Mesodermal cell (in vitro differentiated cells): ENCODE data around the gene SLC30A2.
A peak's percentile ranks its signal among the peaks of the same experiment; 100 is the strongest.

Experiments
- H3K27ac ChIP-seq: 2 replicates; pipeline ENCODE4 v1.7.0; 2013; ENCODE audit warnings: mild to moderate bottlenecking, low read depth, low read length, moderate library complexity; ENCODE audit not compliant: severe bottlenecking
- H3K36me3 ChIP-seq: 2 replicates; pipeline ENCODE4 v1.7.1; 2013; ENCODE audit warnings: mild to moderate bottlenecking, low read length, moderate library complexity; ENCODE audit not compliant: control insufficient read depth, insufficient read depth
- H3K4me1 ChIP-seq: one replicate; pipeline ENCODE4 v1.7.1; 2013; ENCODE audit warnings: mild to moderate bottlenecking, low read length; ENCODE audit not compliant: insufficient read depth, control insufficient read depth, poor library complexity, severe bottlenecking
- H3K4me3 ChIP-seq: 2 replicates; pipeline ENCODE4 v1.7.0; 2013; ENCODE audit warnings: low read length, control low read depth, mild to moderate bottlenecking; ENCODE audit not compliant: insufficient read depth, poor library complexity, severe bottlenecking; ENCODE audit errors: extremely low read depth
- H3K9me3 ChIP-seq: 2 replicates; pipeline ENCODE4 v1.7.1; 2013; ENCODE audit warnings: mild to moderate bottlenecking, low read length, moderate library complexity; ENCODE audit not compliant: control insufficient read depth
- WGBS, 2 experiments: methylation state at CpG; one replicate each; pipeline ENCODE4 v1.1.5; 2013; ENCODE audit warnings: missing lambda C conversion rate in 2 of 2; ENCODE audit not compliant: insufficient coverage in 2 of 2; 5-methylcytosine and 5-hydroxymethylcytosine counted together

Gene SLC30A2

DNA sequence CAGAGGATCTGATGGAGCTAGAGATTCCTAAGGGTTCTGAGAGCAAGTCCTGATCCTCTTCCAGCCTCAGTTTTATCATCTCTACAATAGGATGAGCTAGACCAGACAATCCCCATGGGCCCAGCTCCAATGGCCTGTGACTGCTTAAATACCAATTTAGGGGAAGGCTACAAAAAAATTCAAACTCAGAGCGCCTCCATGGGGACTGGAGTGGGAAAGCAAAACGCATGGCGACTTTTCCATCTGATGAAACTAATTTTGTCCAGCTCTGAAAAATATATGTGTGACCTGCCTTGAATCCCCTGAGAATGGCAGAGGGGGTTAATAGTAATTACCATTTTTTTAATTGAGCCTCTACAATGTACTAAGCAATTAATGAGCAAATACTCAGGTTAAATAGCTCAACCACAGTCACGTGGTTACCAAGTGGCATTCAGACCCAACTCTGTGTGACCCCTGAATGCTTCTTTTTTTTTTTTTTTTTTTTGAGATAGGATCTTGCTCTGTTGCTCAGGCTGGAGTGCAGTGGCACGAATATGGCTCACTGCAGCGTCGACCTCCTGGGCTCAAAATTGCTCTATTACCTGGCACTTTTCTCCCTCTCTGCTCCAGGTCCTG, 15.9 kb downstream of the SLC30A2 start:
- H3K4me1 ChIP-seq: no peaks in the 10 kb centered on the region
- H3K27ac ChIP-seq: no peak overlapping the region
- no peaks in the 10 kb centered on the region for H3K36me3 ChIP-seq
- H3K4me3 ChIP-seq: no peak overlapping the region
- no peaks in the 10 kb centered on the region for H3K9me3 ChIP-seq
- 75 to 82% methylated on average over 6 to 7 of the region's 7 CpGs for WGBS, 2 experiments

DNA sequence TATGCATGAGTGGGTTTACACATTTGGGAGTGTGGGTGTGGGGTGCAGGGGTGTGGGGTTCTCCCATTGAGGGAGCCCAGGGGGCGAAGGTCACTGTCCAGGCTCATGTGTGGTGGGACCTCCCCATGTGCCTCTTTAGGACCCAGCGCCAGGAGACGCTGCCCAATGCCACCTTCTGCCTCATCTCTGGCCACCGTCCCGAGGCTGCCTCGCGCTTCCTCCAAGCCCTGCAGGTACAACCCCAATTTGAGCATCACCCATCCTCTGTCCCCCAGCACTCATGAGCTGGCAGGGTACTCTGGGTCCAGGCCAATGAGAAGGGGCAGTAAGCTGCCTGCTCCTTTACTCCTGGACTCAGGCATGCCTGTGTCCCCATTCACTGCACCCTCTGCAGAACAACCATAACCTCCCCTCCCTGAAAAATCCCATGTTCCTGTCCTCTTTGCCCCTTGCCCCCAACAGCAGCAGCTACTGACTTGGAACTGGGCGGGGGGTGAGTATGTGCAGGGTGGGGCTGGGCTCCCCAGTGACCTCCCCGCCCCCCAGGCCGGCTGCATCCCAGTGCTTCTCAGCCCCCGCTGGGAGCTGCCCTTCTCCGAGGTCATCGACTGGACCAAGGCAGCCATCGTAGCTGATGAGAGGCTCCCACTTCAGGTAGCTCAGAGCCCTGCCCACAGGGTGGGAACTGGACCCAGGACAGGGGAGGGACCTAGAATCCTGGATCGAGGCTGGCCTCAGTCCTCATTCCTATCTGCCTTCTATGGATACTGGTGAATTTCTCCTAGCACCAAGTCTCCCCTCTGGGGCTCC, 16.7 kb downstream of the SLC30A2 start:
- no peak overlapping the region for H3K27ac ChIP-seq
- no peaks in the 10 kb centered on the region for H3K9me3 ChIP-seq
- H3K36me3 ChIP-seq: no peaks in the 10 kb centered on the region
- WGBS, 2 experiments: 85 to 86% methylated on average over 12 to 14 of the region's 15 CpGs
- no peak overlapping the region for H3K4me3 ChIP-seq
- peaks cover 3% of the 10 kb centered on the region for H3K4me1 ChIP-seq

DNA sequence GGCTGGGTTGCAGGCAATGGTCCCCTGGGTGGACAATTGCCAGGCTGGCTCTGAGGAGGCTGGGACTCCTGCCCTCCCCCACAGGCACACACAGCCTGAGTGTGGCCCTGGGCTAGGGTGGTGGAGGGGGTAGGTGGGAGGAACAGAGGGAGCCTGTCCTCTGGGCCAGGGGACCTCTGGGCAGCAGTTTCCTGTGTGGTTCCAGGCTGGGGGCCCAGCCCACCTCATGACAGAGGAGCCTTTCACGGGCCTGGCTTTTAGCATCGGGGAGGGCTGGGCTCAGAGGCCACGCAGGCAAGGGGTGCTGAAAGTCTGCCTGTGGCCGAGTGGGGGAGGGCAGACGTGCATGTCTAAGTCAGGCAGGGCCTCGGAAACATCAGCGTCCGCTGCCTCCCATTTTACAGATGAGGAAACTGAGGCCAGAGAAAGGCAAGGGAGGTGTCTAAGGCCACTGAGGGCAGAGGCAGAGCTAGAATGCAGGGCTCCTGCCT, 17.4 kb downstream of the SLC30A2 start:
- Histone ChIP-seq H3K4me1 (peaks cover 10% of the 10 kb centered on the region), H3K27ac (no peak overlapping the region), H3K36me3 (no peaks in the 10 kb centered on the region), H3K9me3 (no peaks in the 10 kb centered on the region), H3K4me3 (no peak overlapping the region)
- 82 to 85% methylated on average over 6 to 8 of the region's 8 CpGs for WGBS, 2 experiments

DNA sequence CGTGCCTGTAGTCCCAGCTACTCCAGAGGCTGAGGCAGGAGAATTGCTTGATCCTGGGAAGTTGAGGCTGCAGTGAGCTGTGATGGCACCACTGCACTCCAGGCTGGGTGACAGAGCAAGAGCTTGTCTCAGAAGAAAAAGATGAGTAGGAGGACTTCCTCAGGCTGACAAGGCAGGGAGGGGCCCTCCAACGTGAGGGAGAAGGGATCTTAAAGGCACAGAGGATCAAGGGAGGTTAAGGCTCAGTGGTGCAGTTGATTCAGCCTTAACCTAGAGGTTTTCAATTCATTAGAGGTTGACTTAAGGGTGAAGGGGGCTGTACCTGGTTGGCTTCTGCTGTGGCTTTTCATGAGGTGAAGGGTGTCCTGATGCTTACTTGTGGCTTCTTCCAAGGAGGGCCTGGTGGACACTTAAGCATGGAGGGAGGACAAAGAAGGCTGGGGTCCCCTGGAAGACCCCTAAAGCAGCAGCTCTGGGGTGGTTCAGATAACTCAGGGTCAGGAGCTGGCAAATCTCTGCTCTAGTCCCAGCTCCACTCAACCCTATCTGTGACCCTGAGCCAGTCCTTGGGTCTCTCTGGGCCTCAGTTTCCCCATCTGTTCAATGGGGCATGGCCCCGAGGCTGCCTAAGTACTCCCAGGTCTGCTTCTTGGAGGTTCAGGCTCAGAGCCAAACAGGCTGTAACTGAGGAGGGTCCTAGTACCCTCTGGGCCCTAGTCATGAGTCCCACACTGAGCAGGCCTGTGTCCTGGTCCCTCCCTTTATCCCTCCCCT, 18.0 kb downstream of the SLC30A2 start:
- Histone ChIP-seq H3K36me3 (no peaks in the 10 kb centered on the region), H3K4me3 (no peak overlapping the region), H3K9me3 (no peaks in the 10 kb centered on the region), H3K4me1 (peaks cover 10% of the 10 kb centered on the region), H3K27ac (no peak overlapping the region)
- 48% methylated on average over 2 to 3 of the region's 3 CpGs for WGBS, 2 experiments

DNA sequence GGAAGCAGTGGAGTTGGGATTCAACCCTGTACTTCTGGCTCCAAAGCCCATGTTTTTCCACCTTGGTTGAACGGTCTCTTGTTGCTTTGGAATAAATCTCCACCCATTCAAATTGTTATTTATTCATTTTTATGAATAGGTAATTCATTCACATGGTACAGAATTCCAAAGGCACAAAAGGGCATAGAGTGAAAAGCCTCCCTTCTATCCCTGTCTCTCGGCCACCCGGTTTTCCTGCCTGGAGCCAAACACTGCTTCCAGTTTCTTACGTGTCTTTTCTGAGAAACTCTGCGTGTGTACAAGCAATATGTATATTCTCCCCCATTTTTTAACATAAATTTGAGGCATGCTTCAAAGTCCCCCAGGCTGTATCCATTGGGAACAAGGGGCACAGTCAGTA, 20.4 kb downstream of the SLC30A2 start:
- WGBS, 2 experiments: 92 to 95% methylated on average over 4 of the region's 5 CpGs
- Histone ChIP-seq H3K36me3 (no peaks in the 10 kb centered on the region), H3K9me3 (no peaks in the 10 kb centered on the region), H3K27ac (no peak overlapping the region), H3K4me1 (peaks cover 25% of the 10 kb centered on the region), H3K4me3 (no peak overlapping the region)

DNA sequence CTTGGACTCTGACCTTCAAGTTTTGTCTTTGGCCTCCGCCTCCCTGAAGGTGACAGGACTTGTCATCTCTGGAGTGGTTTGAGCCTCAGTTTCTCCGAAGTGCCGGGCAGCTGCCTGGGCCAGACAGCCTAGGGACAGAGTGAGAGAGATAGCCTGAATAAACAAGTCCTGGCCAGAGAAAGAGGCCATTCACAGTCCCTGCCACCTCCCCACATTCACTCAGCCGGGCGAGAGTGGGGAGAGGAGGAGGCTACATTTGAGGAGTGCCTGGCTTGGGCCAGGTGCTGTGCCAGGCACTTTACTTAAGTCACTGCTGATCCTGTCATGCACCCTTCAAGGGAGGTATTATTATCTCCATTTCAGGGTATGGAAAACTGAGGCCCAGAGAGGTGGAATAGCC, 20.9 kb downstream of the SLC30A2 start:
- H3K4me3 ChIP-seq: no peak overlapping the region
- peaks cover 28% of the 10 kb centered on the region for H3K4me1 ChIP-seq
- H3K9me3 ChIP-seq: no peaks in the 10 kb centered on the region
- H3K36me3 ChIP-seq: no peaks in the 10 kb centered on the region
- WGBS, 2 experiments: 93 to 100% methylated on average over 2 to 3 of the region's 5 CpGs
- H3K27ac ChIP-seq: no peak overlapping the region

DNA sequence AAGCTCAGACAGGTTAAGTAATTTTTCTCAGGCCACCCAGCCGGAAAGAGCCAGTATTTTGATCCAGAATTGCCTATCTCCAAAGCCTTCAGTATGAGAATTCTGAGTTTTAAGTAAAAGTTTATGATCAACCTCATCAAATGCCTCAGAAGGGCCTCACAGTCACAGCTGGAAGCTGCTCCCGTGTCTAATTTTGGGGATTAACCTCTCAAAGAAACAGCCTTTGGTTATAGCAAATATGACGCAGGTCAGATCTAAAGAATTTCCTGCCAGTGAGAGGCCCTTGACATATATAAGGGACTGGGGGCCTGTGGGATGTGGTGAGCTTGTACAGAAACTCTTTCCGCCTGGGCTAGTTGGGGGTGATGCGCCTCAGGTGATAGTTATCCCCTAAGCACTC, 22.1 kb downstream of the SLC30A2 start:
- Histone ChIP-seq H3K4me1 (peaks cover 35% of the 10 kb centered on the region), H3K9me3 (no peaks in the 10 kb centered on the region), H3K4me3 (no peak overlapping the region), H3K36me3 (no peaks in the 10 kb centered on the region), H3K27ac (no peak overlapping the region)
- WGBS, 2 experiments: 92 to 96% methylated on average over 4 of the region's 5 CpGs

DNA sequence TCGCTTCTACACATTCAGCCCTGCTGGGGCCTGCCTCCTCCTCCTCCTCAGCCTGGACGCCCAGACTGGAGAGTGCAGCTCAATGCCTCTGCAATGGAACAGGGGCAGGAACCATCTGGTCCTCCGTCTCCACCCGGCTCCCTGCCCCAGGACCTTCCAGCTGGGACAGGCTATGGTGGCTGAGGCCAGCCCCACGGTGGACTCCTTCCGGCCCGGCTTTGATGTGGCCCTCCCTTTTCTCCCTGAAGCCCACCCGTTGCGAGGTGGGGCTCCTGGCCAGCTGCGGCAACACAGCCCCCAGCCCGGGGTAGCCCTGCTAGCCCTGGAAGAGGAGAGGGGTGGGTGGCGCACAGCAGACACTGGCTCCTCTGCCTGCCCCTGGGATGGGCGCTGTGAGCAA, 22.9 kb downstream of the SLC30A2 start:
- Histone ChIP-seq H3K36me3 (no peaks in the 10 kb centered on the region), H3K4me3 (no peak overlapping the region)

DNA sequence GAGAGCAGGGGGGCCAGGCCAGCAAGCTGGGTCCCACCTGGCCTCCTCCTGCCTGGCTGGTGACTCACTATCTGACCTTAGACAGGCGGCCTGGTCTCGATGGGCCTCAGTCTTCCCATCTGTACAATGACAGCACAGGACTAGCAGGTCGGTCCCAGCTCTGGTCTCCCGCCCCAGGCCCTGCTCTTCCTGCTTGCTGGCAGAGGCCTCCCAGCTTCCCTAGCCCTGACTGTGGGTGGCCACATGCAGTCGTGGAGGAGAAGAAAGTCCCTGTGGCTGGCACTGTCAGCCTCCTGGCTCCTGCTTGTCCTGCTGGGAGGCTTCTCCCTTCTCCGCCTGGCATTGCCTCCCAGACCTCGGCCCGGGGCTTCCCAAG, 23.5 kb downstream of the SLC30A2 start:
- 94 to 95% methylated on average over 6 to 8 of the region's 8 CpGs for WGBS, 2 experiments
- no peak overlapping the region for H3K4me3 ChIP-seq

More for the DNA sequence above, 22.9 kb downstream of the SLC30A2 start:
- Histone ChIP-seq H3K27ac (no peak overlapping the region), H3K9me3 (no peaks in the 10 kb centered on the region), H3K4me1 (peaks cover 40% of the 10 kb centered on the region)
- 95 to 96% methylated on average over 7 to 12 of the region's 13 CpGs for WGBS, 2 experiments

DNA sequence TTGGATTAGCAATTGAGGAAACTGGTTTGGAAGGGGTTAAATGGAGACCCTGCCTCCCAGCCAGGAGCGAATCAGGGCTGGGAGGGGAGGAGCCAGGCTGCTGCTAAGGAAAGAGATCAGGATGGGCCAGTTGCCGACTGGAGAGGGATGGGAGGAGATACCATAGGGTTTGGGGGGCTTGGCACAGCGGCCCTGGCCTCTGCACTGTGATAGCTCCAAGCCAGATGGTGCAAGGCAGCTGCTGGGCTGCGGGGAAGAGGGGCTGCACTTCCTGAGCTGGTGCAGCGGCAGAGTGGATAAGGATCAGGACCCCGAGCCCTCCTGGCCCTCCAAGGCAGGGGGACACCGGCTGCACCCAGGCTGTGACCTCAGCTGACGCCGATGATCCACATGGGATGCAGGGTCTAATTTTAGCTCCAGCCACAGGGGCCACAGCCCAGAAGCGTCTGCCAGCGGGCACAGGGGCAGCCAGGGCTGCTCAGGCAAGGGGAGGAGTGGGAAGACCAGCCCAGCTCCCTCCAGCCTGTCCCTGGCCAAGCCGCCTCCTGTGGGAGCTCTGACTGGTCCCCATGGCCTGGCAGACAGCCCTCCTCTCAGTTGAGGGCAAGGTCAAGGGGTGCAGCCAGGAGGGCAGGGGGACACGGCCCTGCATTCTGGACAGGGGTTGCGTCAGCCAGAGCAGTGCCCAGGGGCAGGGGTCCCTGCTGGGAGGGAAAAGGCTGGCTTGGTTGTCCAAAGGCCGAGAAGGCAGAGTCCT, 24.1 kb downstream of the SLC30A2 start, which contains the start of gene EXTL1:
EXTL1 (plus strand) TSS at position 129 of the 757 bp plus-strand sequence. CDS start 872 bp downstream, outside the sequence.
- H3K9me3 ChIP-seq: no peaks in the 10 kb centered on the region
- WGBS, 2 experiments: 42 to 50% methylated on average over 13 to 15 of the region's 15 CpGs
- H3K27ac ChIP-seq: peak within 1 kb of the TSS; percentile 23
- H3K36me3 ChIP-seq: no peaks in the 10 kb centered on the region
- peaks cover 52% of the 10 kb centered on the region for H3K4me1 ChIP-seq
- H3K4me3 ChIP-seq: peak within 1 kb of the TSS; percentile 23

More for the DNA sequence above, 23.5 kb downstream of the SLC30A2 start:
- H3K4me1 ChIP-seq: peaks cover 46% of the 10 kb centered on the region
- no peaks in the 10 kb centered on the region for H3K36me3 ChIP-seq
- H3K27ac ChIP-seq: no peak overlapping the region
- no peaks in the 10 kb centered on the region for H3K9me3 ChIP-seq
